Stimulated activated CD4-positive, alpha-beta T cell treated with anti-CD3 and anti-CD28 coated beads, Interleukin-15, amount 100 ng/mL, for 1 hour (primary cell): ENCODE results near the gene HDAC10.
A peak's percentile ranks its signal among the peaks of the same experiment; 100 is the strongest.

Experiments
- DNase-seq, 2 donors: peaks; one replicate each; pipeline ENCODE4 v3.0.0-alpha.2; 2020; ENCODE audit warnings: low read depth in 1 of 2, low spot score in 1 of 2

Gene HDAC10

DNA sequence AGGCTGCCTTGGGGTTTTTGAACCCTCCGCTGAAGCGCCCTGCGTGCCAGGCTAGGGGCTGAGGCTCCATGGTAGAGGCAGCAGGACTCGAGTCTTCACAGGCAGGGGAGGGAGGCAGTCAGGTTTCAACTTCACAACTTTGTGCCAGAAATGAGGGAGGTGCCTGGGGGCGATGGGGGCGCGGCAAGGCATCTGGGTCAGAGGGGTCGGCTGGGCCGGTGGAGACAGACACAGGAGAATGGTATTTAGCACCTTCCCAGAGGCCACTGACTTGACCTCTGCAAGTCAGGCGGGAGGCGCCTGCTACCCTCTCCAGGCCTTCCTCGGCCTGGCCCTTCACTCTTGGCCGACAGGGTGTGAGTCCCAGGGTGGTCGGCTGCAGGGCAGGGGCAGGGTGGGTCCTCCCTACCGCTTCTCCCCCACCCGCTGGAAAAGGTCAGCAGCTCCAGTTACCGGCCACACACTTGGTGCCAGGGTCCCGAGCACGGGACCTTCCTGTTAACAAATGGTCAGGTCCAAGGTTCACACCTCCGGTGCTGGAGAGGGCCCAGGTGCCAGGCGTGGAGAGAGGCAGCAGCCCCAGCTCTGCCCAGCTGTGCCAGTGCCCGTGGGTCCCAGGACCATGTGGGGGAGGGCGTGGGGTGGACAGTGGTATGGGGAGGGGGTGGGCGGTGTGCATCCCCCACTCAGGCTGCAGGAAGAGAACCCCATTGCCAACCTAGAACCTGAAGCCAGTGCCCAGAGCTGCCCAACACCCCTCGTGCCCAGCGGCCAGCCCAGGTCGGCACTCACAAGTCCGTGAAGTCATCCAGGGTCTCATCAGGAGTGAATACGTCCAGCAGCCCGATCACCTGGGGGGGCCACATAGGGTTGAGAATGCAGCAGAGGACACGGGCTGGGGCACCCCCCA lies 6.6 kb upstream of the HDAC10 start:
- DNase-seq, result no peak

DNA sequence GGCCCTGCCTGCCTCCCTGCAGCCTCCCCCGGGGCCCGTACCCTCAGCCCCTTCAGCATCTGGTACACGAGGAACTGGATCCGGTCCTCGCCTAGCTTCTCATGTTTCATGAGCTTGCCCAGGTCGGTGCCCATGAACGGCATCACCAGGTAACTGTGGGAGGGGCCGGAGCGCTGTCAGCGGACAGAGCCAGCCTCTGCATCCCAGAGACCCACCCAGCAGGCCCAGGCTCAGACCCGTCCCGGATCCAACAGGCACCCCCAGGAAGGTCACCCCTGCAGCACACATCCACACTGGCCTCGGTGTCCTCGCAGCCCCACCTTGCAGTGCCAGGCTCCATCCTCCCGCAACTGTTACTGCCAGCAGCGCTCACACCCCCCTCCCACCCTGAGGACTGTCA lies 6.0 kb upstream of the HDAC10 start:
- no peak for DNase-seq

- no peak for DNase-seq
Measured at GRCh38 chr22:50256258-50256862, 5.3 kb upstream of the HDAC10 start.

DNA sequence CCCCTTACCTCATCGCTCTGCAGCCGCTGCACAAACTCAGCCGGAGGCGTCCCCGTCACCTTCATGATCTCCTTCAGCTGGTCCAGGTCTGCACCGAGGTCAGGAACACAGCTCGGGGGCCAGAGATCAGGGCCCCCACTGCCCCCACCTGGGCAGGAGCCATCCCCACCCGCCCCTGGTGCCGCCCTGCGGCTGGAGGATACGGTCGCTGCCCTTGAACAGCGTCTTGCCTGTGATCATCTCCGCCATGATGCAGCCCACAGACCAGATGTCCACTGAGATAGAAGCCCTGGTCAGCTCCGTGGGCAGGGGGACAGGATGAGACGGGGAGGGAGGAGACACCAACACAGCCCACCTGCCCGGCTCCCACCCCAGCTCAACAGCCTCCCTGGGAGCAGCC lies 4.5 kb upstream of the HDAC10 start:
- no peak for DNase-seq

DNA sequence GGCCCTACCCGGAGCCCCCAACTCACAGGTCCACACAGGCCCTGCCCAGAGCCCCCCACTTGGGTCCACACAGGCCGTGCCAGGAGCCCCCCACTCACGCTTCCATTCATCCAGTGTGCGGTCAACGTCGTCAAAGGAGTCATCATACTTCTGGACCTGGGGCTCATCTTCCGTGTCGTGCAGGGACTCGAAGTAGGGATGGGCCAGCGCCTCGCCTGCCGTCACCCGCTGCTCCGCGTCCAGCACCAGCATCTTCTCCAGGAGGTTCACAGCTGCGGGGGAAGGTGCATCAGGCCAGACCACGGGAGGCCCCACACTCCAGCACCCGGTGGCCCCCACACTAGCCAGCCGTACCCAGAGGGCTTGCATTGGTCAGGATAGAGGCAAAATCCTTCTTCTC lies 4.0 kb upstream of the HDAC10 start:
- DNase-seq, result no peak

DNA sequence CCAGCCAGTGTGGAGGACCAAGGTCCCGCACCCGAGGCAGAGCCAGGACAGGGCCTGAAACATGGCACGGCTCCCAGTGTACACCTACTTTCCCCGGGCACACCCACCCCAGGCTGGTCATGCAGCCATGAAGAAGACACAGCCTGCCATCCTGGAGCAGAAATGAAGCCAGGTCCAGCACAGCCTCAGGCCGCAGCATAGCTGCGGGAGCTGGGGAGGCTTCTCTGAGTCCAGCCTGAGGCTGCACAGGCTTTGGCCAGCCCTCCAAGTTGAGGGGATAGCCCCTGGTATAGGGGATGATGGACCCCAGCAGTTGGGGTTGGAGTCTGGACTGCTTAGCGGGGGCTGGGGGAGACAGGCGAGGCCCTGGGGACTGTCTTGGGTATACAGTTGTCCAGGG lies 2.9 kb upstream of the HDAC10 start:
- no peak for DNase-seq

DNA sequence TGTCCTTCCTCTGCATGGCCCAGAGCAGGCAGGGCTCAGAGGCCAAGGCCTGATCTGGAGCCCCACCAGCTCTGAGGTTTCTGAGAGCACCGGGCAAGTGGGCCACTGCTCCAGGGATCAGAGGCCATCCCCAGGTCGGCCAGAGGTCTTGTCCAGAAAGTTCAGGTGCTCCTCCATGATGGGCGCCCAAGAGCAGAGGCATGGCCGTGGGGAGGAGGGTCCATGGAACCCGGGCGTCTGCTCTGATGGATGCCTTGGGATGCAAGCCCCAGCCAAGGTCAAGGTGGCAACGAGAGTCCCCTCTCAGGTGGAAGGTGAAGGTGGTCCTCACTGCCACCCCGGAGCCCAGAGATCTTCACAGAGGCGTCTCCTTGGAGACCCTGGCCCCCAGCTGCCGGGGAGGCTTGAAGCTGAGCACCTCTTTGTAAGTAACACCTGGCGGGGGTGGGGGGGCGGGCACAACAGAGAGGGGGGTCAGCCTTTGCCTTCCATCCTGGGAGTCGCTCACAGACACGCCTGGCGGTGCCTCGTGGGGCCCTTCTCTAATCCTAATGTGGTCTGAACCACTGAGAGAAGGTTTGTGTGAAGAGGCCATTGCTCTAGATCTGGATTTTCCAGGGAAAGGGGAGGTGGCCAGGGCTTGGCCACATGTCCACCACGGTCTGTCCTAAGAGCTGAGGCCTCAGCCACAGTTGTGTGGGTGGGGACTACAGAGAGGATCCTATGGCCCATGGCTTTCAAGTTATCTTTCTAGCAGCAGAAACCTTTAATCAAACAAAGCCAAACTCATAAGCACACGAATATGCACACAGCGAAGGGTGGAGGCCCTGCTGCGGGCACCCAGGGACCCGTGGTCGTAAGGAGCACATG lies 2.2 kb upstream of the HDAC10 start:
- DNase-seq, result no peak

DNA sequence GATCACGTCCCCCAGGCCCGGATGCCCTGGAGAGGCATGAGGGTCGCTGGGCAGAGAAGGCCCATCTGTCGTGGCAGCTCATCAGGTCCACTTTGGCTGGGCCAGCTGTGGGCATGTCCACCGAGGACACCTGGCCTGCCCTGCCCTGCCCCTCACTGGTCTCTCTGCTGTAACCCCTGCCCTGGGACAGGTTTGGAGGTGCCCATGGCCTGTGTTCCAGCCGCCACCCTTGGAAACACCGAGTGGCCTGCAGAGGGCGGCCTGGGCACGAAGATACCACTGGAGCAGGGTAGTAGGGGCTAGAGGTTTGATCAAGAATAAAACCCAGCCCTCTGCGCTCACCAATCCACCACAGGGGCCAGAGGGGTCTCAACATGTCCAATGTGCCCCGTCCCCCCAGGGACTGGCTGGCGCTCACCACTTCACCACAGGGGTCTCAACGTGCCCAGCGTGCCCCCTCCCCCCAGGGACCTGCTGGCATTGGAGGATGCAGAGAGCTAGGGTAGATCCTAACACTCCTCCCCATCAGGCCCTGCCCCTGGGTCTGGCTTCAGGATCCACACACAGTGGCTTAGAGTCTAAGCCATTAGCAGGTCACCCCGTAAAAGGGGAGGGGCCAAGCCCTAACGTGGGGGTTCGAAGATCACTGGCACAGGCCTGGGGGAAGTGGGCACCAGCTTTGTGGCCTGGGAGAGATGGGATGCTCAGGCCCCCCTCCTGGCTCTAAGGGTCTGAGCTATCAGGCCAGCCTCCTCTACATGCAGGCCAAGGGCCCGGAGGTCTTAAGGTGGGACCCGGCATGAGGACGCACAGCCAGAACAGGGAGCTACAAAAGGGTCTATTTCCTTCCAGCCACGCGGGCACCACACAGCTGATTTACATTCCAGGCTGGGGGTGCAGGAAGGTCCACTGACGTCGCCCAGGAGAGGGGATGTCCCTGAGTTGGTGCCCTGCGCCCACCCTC lies 1.3 kb upstream of the HDAC10 start:
- DNase-seq, result peak; percentile 50 to 61

DNA sequence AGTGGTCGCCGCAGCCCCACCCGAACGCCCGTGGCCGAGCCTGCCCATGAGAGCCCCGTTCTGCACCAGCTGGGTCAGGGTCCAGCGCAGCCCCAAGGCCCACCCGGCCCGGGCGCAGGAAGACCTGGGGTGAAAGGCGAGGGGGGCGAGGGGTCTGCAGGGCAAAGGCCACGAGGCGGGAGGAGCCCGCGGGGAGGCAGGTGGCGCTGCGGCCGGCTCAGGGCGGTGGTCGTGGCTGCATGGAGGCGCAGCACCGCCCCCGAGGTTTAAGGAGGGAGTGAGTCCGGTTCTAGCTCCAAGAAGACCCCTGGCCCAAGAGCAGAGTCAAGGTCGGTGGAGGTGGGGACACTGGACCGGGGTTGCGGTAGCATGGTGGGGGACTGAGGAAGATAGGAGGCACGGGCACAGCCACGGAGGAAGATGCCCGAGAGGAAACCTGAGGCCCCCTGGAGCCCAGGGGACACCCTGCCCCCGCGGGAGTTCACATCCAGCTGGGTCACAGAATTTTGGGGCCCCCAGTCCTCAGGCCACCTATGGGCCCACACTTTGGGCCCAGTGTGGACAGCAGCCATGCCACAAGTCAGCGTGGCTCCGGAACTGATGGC lies 514 bp upstream of the HDAC10 start:
- DNase-seq, result no peak

DNA sequence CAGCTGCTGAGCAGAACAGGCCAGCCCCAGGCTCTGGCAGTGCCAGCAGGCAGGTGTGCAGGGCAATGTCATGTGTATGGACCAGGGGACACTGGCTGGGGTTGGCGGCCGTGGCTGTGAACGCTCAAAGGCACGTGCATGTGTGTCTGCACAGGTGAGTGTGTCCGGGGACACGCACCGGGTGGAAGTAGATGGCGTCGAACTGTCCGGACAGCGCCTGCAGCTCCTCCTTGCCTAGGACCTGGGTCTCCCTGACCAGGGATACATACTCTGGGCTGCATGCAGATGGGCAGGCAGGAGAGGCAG lies 863 bp downstream of the HDAC10 start:
- no peak for DNase-seq

DNA sequence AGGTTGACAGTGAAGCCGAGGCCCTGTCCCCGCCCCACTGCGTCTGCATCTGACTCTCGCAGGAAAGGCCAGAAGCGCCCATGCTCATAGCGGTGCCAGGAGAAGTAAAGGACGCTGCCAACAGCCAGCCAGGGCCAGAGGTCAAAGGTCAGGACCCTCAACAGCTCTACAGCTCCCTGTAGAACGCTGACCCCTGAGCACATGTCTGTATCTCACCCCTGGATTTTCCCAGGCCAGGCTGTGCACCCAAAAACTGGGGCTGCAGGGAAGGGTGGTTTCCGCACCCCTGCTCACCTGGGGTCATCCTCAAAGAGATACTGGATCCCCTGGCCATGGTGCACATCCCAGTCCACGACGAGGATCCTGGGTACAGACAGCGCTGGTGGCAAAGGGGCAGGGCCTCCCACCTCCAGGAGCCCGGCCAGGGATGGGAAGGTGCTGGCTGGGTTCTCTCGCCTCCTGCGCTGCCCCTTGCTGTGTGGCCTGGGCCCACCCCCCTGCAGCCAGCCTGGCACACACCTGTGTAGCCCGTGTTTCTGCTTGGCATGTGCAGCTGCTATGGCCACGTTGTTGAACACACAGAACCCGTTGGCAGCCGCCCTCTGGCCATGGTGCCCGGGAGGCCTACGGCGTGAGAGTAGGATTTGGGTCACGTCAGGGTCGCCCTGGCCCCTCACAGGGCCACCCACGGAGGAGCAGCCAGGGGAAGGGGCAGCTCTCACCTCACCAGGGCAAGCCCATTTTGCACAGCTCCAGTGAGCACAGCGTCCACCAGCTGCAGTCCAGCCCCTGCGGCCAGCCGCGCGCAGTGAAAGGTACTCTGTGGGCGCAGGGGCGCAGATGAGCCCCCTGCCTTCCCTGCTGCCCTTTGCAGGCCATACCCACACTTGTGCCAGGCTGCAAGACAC lies 1.5 kb downstream of the HDAC10 start:
- no peak for DNase-seq

DNA sequence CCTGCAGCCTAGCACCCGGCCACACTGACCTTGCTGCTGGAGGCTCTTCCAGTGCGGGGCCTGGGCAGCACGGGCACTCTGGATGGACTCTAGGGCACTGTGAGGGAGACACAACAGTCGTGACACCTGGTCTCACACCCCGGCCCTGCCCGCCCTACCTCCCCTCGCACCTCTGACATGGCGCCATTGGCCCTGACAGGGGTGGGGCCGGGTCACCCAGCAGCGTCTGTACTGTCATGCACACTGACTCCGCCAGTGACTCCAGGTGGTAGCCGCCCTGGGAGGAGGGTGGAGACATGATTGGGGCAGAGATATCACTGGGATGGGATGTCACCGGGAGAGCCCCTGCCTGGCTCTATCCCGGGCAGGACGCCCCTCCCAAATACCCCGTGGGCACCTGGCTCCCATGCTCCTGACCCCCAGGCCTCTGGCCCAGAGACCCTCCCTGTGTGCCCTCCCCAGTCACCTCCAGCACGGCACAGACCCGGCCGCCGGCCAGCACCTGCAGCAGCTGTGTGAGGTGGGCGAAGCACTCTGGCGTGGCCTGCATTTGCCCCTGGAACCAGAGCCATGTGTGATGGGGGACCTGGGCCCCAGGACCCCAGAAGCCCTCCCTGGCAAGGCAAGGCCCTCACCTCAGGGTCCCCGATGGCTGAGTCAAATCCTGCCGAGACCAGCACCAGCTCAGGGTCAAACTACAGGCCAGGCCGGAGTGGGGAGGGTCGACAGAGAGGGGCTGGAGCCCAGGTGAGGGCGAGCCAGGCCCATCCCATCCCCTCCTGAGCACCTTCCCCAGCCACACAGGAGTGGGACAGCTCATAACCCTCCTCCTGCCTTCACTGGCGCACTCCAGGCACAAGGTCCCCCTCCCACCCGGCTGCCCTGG lies 2.6 kb downstream of the HDAC10 start:
- no peak for DNase-seq

DNA sequence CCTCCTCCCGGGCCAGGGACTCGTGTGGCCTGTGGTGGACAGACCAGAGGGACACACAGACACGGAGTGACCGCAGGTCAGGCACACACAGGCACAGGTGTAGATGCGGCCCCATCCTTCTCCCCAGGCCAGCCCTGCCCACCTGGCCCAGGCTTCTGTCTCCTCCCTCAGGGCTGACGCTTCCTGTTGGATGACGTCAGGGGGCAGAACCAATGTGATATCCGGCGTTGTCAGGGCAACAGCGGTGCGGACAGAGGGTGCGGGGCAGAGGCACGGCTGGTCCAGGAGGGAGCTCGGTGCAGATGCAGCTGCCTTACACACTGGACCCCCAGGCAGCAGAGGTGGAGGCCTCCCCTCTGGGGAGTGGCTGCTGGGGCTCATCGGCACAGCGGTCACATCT lies 3.3 kb downstream of the HDAC10 start:
- DNase-seq, result peak in 1 of 2 donors; percentile 30

DNA sequence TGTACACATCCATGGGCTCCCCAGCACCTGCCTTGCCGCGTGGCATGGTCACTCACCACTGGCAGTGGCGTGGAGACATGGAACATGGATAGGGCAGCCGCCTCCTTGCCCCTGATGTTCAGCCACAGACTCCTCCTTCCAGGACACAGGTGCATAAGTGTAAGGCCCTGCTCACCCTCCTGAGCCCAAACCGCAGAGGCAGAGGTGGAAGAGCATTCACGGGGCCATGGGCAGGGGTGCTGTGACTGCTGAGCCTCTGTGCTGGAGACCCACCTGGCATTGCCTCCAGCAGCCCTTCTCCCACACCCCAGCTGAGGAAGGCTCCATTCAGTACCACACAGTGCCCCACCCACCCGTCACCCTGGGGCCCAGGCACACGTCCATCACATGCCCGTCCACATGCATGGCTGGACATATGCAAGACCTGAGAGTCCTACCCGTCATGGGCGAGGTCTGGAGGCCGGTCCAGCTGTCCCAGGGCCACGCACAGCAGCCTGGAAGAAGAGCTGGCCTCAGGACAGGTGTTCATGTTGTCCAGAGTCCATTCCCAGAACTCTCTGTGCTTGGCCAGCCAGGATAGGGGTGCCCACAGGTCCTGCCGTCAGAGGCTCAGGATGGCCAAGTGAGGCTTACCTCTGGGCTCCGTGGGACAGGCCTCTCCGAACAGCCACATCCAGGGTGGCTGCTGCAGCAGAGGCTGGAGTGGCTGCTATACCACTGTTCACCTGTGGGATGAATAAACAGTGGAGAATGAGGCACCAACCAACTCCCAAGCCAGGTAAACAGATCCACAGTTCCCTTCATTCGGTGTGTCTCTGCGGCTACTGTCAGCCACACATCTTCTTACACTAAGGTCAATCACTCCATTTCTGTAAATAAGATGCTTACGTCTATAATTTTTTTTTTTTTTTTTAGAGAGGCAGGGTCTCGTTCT lies 4.6 kb downstream of the HDAC10 start:
- DNase-seq, result no peak

DNA sequence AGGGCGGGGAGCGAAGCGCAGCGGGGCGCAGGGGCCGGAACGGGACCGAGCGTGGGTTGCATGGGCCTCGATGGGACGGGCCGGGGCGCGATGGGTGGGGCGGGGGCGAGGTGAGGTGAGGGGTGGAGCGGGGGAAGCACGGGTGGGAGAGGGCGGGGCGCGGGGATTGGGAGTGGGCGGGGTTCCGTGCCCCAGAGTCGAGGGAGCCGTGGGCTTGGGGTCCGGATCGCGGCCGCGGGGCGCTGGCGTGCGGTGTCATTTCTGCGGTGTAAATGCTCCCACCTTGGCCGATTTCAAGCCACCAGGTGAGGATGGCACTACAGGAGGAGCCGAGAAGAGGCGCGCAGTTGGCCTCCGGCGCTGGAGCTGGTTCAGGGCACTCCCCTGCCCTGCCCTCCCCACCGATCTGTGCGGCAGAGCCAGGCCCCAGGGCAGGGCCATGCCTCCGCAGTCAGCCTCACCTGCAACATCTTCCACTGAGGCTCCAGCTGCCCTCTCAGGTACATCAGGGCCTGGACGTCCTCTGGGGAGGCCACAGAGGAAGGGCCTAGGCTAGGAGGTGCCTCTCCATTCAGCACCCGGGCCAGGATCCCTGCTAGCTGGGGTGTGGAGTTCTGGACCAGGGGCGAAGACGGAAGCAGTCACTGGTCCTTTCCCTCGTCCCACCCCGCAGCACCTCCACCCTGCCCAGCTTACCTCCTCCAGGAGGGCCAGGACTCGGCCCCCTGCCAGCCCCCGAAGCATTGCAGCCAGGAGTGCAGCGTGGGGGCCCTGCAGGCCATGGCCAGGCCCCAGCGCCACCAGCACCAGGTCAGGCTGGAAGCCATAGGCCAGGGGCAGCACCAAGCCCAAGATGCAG lies 5.6 kb downstream of the HDAC10 start:
- no peak for DNase-seq
